Measurements from ENCODE around the gene FAM89B.
A peak's percentile ranks its signal among the peaks of the same experiment; 100 is the strongest.

The FAM89B gene

DNA sequence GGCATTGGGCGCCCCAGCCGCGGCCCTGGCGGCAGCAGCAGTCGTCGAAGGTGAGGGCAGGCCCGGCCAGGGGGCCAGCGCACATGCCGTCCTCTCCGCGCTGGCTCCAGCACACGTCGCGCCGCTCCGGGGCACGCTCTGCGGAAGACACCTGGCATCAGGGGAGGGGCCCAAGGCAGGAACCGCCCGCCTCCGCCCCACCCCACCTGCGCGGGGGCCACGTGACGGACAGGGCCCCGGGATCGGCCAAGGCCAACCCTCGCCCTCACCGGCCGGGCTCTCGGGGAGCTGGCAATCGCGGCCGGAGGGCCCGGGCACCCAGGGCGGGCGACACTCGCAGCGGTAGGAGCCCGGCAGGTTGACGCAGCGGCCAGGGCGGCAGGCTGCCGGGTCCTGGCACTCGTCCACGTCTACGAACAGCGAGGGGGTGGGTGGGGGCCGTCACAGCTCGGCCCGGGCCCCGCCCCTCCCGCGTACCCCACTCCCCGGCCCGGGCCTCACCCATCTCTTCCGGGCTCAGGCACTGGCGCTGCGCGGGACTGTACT is 32.5 kb upstream of the FAM89B start:
- no peak for DNase-seq

DNA sequence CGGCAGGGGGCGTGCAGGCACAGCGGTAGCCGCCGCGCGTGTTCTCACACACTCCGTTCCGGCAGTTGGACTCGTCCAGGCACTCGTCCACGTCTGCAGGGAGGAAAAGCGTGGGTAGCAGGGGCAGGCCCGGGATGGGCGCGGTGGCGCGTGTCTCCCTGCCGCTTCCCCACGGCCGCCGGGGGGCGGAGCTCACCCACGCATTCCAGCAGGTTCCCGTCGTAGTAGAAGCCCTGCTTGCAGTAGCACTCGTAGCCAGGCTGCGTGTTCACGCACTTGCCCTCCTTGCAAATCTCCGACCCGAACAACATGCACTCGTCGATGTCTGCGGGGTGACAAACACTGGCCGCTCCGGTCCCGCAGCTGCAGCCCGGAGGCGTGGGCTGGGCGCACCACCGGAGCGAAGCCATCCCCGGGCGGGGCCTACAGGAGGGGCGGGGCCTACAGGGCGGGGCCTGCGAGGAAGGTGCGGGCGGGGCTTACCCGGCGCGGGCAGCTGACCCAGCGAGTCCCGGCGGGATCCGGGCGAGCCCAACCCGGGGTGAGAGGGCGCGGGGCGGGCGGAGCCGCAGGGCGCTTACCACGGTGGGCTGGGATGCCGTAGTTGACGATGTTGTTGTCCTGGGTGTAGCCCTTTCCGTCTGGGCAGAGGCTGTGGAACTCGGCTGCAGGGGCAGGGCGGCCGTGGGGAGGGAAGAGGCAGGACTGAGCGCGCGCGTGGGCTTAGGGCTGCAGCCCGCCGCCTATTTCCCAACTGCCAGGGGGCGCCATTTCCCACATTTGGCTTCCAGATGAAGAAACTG is 31.8 kb upstream of the FAM89B start:
- peak; percentile 81 for DNase-seq

DNA sequence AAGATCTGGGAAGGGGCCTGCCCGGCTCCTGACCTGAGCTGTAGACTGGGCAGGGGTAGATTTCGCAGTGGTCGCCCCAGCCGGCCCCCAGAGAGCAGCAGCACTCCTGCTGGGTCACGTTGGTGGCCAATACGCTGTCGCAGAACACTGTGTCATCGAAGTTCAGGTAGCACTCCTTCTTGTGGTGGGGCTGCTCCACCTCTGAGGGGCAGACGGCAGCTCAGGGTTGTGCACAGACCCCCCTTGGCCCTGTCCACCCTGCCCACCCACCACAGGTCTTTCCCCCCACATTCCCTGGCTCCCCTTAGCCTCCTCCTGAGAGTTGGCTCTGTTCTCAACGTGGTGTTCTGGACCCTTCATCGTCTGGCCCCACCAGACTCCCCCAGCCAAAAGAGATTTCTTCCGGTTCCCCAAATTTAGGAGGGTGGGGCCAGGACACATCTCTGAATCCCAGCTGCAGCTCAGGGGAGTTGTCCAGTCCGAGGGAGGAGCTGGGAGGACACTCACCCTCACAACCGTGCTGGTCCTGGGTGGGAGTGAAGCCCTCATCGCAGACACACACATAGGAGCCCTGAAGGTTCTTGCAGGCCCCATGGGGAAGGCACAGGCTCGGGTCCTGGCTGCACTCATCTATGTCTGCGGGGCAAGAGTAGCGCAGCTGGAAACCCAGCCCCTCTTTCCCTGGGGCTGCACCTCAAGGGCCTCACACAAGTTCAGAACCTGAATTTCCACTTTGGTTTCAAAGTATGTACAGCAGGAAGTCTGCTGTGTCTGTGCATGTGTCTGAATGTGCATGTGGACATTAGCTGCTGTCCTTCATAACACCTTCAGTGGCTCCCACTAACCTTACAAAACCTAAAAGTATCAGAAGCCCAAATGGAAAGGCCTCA is 31.0 kb upstream of the FAM89B start:
- no peak for DNase-seq

DNA sequence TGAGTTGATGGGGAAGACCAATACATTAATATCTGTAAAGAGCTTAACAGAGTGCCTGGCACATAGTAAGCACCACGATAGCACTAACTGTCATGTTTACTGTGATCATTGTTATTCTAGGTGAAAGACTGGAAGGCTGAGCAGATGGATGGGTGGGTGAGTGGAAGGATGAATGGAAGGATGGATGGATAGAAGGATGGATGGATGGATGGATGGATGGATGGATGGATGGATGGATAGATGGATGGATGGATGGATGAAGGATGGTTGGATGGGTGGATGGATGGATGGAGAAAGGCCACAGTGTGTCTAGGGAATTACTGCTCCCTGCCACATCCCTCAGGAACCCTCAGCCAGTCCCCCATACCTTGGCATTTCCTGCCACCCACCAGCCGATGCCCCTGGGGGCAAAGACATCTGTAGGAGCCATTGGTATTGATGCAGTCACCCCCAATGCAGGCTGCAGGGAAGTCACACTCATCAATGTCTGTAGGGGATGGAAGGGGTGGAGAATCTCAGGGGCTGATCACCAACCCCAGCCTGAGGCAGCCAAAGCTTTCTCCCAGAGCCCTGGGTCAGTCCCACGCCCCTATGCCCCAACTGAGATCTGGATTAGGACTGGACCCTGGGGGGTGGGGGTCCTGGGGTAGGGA is 29.5 kb upstream of the FAM89B start:
- DNase-seq: no peak

DNA sequence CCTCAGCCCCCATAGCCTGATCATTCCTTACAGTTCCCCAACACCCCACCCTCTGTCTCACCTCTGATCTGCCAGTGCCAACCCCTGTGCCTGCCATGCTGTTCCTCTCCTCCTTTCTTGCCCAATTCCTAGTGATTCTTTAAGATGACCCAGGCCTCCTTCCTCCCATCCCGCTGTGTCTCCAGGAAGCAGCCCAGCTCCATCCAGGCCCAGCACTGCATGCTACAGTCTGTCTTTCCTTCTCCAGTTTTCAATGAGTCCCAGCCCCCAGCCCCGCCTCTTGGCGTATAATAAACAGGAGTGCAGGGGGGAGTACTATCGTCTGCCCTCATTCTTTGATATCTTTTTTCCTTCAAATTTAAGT is 26.5 kb upstream of the FAM89B start:
- no peak for DNase-seq

DNA sequence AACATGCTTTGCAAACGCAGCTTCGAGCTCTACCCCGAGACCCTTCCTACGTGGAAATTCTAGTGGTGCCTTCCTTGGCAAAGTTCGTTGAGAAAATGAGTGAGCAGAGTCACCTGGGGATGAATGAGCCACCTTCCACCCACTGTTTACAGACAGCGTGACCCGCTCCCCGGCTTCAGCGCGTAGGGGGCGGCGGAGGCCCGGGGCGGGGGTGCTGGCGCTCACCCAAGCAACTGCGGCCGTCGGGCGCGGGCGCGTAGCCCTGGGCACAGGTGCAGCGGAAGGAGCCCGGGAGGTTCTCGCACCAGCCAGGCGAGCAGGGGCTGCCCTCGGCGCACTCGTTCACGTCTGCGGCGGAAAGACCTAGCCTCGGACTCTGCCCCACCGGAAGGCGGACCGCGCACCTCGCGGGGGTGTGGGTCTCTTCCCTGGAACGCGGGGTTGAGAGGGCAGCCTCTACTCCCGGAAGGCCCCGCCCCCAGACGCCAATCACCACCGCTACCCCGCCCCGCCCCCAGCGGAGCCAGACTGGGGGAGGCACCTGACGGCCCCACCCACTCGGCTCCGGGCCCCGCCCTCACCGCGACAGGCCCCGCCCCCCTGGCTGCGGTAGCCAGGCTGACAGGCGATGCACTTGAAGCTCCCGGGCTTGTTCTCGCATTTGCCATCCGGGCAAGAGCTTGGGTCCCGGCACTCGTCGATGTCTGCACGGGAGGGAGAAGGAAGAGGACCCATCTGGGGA is 25.9 kb upstream of the FAM89B start:
- DNase-seq: peak; percentile 84

DNA sequence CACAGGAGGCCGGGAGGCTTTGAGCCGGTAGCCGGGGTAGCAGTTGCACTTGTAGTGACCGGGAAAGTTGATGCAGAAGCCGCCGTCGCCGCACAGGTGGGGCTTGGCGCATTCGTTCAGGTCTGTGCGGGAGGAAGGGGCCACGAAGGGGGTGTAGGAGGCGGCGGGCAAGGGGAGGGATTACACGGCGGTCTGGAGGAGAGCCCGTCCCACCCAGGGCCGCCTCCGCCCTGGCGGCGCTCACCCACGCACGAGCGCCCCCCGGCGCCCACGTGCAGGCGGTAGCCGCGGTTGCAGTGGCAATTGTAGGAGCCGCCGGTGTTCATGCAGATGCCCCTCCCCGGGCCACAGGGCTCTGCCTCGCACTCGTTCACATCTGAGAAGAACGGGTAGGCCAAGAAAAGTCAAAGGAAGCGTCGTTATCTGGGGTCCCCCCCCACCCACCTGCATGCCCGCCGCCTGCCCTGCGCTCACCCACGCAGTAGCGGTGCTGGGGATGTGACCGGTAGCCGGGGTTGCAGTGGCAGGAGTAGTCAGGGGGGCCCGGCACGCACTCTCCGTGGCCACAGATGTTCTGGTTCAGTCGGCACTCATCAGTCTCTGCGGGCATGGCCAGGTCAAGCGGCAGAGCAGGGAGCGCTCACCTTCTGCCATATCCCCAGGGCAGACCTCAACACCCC is 24.8 kb upstream of the FAM89B start:
- no peak for DNase-seq

DNA sequence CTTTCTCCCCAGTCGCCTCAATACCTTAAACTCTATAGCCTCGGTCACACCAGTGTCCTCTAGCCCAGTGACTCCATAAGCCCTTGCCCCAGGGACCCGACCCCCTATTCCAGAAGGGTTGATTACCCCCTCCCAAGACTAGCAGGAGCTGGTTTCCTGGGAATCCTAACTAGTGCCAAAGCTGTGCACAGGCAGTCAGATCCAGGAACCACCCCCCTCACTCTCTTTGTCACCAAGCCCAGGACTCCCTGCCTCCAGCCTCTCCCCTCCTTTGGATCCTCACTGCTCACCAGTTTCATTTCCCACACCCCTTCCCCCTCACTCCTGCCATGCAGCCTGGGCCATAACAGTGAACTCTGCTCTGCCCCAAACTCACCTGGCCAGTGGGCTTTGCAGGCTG is 23.9 kb upstream of the FAM89B start:
- DNase-seq: no peak

DNA sequence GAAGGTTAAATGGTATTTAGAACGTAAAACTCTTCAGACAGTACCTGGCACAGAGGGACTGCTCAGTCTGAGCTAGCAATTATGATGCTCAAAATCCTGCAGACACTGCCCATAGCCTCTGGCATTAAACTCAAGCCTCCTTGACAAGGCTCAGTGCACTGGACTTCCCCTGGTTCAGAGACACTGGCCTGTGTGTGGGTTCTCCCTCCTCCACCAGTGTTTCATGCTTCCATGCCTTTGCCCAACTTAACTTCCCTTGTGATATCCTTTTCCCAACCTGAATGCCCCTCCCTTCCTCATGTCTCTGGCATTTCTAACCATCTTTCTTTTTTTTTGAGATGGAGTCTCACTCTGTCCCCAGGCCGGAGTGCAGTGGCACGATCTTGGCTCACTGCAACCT is 23.2 kb upstream of the FAM89B start:
- no peak for DNase-seq

DNA sequence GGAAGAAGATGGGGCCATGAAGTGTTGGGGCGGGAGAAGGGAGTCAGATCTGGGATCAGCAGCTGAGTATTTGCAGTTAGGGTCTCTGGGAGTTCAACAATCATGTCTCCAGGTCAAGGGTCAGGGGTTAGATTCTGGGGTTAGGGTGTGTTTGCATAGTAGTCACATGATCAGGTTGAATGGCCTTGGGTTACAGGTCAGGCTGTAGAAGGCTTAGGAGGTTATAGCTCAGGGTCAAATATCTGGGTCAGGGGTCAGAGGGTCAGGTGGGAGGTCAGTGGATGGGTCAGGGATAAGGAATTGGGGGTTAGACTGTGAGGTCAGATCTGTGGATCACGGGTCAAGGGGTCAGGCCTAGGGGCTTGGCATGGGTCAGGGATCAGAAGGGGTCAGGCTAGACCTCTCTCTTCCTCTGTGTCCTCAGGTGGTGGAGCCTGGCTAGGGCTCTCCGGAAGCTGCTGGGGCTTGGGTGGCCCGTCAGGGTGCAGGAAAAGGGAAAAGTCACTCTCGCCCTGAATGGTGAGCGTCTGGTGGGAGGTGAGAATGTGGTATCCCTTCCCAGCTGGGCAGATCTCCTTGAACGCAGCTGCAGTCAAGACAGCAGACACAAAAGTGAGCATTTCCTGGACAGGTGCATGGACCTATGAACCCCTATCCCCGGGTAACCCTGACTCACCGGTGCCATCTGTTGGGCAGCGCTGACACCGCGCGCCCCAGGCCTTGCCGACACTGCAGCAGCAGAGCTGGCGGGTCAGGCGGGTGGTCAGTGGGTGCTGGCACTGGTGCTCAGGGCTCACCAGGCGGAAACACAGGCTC is 20.6 kb upstream of the FAM89B start:
- peak; percentile 89 for DNase-seq

DNA sequence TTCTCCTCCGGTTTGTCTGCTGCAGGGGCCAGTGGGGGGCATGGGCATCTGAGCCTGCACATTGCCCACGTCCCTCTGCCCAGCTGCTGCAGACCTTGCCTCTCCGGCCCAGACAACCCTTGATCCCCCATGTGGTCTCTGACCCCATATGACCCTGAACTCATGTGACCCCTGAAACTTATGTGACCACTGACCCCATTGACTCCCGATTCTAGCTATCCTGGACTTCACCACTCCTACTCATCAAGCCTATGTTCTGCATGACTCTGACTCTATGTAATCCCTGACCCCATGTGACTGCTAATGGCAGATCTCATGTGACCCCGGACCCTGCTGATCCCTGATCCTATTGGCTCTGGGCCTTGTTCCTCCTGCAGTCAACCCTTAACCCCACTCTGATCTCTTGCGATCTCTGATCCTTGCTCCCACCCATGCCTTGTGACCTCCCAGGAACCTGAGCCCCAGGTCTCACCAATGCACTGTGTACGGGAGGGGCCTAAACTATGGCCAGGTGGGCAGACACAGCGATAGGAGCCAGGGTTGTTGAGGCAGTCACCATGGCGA is 19.9 kb upstream of the FAM89B start:
- no peak for DNase-seq

DNA sequence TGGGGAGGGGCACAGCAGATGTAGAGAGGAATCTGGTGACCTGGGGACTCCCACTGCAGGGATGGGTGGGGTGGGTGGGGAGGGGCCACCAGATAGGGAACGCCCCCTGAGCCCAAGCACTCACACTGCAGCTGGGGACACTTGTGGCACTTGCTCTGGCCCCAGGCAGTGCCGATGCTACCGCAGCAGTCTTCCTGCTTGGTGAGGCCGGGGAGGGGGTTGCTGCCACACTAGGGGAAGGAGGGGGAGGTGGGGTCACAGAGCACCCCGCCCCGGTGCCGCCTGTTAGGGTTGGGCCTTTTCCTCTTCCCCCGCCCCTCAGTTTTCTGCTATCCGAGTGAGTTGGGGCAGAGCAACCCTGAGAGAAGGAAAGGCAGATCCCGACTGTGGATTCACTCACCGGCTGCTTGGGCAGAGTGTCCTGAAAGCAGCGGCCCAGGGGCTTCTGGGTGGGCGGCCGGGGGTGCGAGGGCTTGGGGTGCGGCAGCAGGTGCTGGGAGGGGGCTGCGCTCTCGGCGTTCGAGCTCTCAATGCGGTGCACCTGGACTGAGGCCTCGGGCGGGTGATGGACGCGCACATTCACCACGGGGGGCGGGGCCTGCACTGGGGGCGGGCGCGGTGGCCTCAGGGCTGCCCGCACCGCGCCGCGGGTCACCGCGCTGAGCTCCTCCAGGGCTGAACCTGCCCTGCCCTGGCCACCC is 18.9 kb upstream of the FAM89B start:
- peak; percentile 21 for DNase-seq

DNA sequence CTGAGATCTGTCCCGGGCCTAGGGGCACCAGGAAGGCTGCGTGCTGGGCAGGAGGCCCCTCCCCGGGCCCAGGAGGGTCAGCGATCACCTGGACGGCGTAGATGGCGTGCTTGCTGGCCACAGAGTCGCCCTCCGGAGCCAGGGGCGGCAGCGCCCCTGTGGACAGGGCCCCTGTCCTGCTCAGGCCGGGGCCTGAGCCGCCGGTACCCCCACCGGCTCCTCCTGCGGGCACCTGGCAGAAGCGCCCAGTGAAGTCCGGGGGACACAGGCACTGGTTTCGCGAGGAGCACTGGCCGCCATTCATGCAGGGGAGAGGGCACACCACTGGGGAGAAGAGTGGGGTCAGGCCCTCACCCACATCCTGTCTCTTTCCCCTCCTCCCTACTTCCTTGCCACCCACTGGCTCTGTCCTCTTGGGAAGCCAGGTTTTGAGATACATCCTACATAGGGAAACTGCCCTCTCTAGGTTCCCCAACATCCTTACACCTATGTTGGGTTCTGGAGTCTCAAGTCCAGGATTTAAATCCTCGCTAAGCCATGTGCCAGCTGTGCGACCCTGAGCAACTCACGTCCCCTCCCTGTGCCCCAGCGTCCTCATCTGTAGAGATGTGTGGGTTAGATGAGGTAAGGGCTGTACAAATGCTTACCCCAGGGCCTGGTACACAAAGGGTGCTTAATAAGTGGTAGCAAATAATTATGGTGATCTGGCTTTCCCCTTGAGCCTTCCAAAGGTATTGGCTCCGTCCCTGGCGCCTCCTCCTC is 18.1 kb upstream of the FAM89B start:
- no peak for DNase-seq

DNA sequence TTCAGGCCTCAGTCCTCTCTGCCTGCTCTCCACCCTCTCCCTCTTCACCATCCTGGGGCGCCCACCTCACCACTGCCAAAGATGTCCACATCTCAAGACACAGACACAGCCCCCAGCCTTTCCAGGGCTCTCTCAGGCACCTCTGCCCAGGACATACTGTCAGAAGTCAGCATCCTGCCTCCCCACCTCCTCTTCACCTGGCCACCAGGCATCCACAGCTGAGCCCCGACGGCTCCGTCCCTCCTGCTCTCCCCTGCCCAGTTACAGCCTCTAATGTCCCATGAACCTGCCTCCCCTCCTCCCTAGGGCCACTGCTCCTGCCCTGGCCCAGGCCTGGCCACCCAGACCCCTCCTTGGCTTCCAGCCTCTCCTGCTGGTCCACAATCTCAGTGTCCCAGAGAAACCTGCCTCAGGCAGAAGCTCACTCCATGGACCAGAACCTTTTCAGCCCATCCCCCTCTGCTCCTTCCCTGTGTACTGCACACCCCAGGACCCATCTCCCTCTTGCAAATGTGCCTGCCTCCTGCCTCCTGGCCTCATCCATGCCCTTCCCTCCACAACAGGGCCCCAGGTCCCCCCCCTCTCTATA is 17.4 kb upstream of the FAM89B start:
- no peak for DNase-seq

DNA sequence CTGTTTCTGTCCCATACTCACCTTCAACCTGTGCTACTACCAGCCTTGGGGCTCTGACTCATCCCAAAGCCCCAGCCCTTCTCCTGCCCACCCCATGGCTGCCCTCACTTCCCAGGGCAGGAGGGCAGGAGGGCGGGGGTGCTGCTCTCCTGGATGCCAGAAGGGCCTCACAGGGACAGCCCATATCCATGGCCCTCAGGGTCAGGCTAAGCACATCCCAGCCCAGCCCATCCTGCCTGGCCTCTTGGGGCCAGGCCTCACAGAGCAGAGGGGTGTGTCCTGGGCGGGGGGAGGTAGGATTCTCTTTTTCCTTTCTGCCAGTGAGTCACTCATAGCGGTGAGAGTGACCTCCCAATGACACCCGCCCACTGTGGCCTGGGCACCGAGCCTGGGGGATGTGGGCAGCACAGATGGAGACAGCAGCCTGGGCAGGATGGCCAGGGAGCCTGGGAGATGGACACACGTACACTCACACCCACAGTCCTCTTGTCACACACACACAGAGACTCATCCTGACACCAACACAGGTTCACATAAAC is 16.6 kb upstream of the FAM89B start:
- no peak for DNase-seq

DNA sequence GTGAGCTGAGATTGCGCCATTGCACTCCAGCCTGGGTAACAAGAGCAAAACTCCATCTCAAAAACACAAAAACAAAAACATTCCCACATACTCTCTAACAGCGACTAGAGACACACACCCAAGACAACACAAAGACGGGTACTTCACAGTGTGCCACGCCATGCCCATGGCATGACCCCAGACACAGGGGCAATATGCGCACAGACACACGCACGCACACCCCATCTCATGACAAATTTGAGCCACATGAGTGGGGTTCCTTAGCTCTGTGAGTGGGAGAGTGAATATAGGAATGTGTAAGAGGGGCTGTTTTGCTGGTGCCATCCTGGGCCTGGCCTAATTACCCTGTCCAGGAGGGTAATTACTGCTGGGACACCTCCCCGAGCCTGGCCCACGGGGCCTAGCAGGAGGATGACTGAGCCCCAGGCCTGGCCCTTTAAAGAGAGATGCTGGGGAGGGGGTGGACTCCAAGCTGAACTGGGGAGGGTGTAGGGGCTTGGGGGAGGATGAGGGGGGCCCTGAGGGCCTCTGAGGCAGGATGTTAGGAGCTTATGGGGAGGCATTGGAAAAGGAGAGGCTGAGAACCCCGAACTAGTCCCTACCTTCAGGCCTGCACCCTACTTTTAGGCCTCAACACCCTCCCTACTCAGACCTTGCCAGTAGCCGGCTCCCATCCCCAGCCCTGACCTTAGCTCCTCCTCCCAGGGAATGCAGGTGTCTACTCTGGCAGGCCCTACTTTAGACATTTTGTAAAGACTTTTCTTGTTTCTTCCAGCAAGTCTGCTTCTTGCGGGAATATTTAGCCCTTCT is 15.7 kb upstream of the FAM89B start:
- DNase-seq: no peak

DNA sequence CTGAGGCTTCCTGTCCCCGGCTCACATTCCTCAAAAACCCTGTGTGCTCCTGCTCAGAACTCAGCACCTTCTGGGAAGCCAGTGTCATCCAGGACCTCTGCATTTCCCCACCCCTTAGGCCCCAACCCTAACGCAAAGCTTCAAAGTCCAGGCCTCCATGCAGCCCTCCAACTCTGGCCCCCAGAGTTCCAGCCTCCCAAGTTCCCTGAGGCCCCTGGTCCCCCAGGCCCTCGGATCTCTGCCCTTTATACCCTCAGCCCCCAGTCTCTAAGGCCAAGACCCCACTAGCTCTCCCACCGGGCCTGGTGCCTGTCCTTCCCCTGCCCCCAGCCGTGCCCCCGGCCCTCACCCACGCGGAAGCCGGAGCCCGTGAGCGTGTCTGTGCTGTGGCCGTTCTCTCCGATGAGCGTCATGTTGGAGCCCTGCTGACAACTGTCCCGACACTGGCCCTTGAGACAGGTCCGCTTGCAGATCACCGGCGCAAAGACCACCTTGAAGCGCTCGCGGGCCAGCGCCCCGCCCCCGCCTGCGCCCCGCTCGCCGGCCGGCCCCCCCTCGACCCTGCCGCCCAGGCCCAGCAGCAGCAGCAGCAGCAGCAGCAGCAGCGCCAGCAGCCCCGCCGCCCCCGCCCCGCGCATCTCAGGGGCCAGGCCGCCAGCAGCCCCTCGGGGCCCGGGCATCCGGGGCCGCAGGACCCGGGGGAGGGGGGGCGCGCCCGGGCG is 14.9 kb upstream of the FAM89B start:
- no peak for DNase-seq

Measured in NCI-H1092 treated with DMSO at 0.1 percent for 48 hours (cell line).